Measurements from ENCODE around the gene ERO1A.

Gene ERO1A

DNA sequence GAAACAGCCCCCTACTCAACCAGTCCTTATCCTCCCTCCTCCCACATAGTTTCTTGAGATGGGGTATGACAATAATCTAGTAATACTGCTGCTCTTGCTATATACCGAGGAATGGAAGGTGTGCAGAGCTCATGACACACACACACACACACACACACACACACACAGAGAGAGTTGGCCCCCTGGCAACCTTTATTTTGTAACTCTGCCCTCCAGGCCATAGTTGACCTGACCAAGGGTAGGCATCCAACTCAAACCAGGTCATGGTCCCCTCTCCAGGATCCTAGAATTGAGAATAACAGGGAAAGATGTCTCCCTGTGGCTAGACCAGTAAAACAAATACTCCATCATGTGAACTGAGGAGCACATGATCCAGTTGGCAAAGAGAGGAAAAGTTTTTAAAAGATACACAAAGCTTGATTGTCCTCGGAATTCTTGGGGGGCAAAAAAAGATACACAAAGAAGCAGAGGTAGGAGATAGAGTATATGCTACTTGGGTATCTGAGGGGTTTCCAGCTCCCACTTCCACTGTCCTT lies 11.3 kb downstream of the ERO1A start:
- H3K4me3 ChIP-seq (ENCODE audit: low read length), result no peak overlapping the region
- no peak for TF ChIP-seq ZNF274 (IDR thresholded peaks at IDR 0.05; ENCODE audit: low read depth, low read length)

- no peak overlapping the region for H3K4me3 ChIP-seq (ENCODE audit: low read length)
- no peak for TF ChIP-seq ZNF274 (IDR thresholded peaks at IDR 0.05; ENCODE audit: low read depth, low read length)
Observed at GRCh38 chr14:52678591-52678990, 16.8 kb downstream of the ERO1A start.

GRCh38 chr14:52663850-52664249 lies 31.5 kb downstream of the ERO1A start:
- no peak for TF ChIP-seq ZNF274 (IDR thresholded peaks at IDR 0.05; ENCODE audit: low read depth, low read length)

GRCh38 chr14:52661314-52661713 lies 34.0 kb downstream of the ERO1A start:
- no peak for TF ChIP-seq ZNF274 (IDR thresholded peaks at IDR 0.05; ENCODE audit: low read depth, low read length)
- no peak overlapping the region for H3K4me3 ChIP-seq (ENCODE audit: low read length)

More at GRCh38 chr14:52663850-52664249, 31.5 kb downstream of the ERO1A start:
- H3K4me3 ChIP-seq (ENCODE audit: low read length), result no peak overlapping the region

GRCh38 chr14:52660832-52661231 lies 34.5 kb downstream of the ERO1A start:
- TF ChIP-seq ZNF274 (IDR thresholded peaks at IDR 0.05; ENCODE audit: low read depth, low read length), result no peak
- no peak overlapping the region for H3K4me3 ChIP-seq (ENCODE audit: low read length)

- TF ChIP-seq ZNF274 (IDR thresholded peaks at IDR 0.05; ENCODE audit: low read depth, low read length), result no peak
- H3K4me3 ChIP-seq (ENCODE audit: low read length), result no peak overlapping the region
Observed at GRCh38 chr14:52660325-52660724, 35.0 kb downstream of the ERO1A start.

DNA sequence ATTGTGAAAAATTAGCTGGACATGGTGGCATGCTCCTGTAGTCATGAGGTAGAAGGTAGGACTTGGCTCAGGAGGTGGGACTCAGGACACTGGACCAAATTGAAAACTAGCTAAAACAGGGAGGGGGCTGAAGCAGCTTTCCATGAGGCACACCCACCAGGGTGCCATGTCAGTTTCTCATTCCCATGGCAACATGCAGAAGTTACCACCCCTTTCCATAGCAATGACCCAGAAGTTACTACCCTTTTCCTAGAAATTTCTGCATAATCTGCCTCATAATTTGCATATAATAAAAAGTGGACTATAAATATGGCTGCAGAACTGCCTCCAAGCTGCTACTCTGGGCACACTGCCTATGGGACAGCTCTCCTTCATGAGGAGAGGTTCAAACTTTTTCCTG lies 38.5 kb downstream of the ERO1A start:
- no peak for TF ChIP-seq ZNF274 (IDR thresholded peaks at IDR 0.05; ENCODE audit: low read depth, low read length)
- H3K4me3 ChIP-seq (ENCODE audit: low read length), result no peak overlapping the region

DNA sequence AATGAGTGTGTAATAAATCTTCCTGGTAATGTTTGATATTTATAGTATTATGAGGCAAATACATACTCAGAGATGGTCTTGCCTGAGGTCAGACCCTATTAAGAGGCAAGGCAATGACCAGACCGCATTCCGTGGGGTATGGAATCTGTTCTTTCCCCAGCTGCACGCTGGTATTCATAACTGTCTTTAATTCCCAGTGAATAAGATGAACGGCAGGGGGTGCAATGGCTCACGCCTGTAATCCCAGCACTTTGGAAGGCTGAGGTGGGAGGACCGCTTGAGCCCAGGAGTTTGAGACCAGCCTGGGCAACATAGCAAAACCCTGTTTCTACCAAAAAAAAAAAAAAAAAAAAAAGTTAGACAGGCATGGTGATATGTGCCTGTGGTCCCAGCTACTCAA lies 44.6 kb downstream of the ERO1A start:
- TF ChIP-seq ZNF274 (IDR thresholded peaks at IDR 0.05; ENCODE audit: low read depth, low read length), result no peak
- H3K4me3 ChIP-seq (ENCODE audit: low read length), result no peak overlapping the region

DNA sequence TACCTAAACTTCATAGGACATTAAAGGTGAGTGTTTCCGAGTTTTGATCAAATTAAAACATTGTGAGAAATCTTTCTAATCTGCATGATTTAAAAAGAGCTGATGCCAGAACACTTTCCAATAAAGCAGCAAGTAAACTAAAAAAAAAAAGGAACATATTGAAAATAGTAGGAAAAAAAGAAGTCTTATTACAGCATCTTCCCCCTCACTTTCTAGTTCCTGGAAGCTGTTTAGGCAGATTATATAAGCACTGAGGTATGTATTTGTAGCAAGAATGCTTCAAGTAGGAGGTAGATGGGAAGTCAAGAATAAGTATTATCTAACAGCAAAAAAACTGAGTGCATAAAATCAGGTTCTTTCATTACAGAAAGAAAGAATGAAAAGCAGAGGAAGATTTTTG lies 45.8 kb downstream of the ERO1A start:
- no peak for TF ChIP-seq ZNF274 (IDR thresholded peaks at IDR 0.05; ENCODE audit: low read depth, low read length)

GRCh38 chr14:52641745-52642144 lies 53.6 kb downstream of the ERO1A start:
- no peak overlapping the region for H3K4me3 ChIP-seq (ENCODE audit: low read length)

More for the DNA sequence above, 45.8 kb downstream of the ERO1A start:
- no peak overlapping the region for H3K4me3 ChIP-seq (ENCODE audit: low read length)

DNA sequence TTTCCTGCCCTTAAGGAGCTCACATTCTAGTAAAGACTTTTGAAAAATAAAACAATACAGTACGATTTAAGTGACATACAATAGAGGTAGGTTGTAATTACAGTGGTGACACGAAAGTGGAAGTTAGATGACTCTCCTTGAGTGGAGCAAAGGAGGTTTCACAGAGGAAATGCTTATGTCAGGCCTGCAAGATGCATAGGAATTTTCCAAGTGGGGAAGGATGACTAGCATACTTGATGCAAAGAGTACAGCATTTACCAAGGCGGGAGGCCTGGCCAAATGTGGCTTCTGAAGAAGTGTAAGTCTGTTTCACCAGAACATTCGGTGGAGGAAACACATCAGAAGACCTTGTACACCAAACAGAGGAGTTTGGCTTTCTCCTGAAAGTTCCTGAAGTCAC lies 55.2 kb downstream of the ERO1A start:
- TF ChIP-seq ZNF274 (IDR thresholded peaks at IDR 0.05; ENCODE audit: low read depth, low read length), result no peak

More at GRCh38 chr14:52641745-52642144, 53.6 kb downstream of the ERO1A start:
- TF ChIP-seq ZNF274 (IDR thresholded peaks at IDR 0.05; ENCODE audit: low read depth, low read length), result no peak

DNA sequence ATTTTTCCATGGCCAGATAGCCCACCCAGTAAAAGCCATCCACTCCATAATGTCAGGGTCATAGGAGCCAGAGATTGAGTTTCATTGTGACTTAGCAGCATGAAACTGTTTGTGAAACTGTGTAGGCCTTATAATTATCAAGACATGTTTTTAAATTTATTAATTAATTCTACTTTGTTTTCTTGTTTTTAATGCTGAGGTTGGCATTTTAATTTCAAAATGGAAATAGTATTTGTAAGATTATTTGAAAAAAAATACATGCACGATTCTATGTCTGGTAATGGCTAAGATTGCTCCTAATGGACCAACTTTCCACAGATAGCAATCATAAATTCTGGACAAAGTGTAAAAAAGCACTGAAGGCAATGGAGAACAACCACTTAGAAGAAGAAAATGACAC lies 75.7 kb downstream of the ERO1A start:
- H3K4me3 ChIP-seq (ENCODE audit: low read length), result no peak overlapping the region
- no peak for TF ChIP-seq ZNF274 (IDR thresholded peaks at IDR 0.05; ENCODE audit: low read depth, low read length)

More for the DNA sequence above, 55.2 kb downstream of the ERO1A start:
- no peak overlapping the region for H3K4me3 ChIP-seq (ENCODE audit: low read length)

DNA sequence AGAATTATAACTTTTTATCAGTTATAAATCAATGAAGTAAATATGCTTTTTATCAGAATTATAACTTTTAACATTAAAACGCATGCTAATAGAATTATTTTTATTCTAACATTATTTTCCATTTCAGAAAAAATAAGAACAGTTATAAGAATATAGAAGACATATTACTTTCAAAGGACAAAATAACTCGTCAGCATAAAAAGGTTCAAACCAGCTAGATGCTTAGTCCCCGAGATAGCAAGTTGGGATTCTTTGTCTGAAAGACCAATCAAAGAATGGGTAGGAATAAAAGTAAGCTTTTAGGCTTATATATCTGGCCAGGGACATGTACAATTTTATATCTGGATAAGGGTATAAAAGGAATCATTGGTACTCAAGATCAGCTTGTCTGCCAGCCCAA lies 76.8 kb downstream of the ERO1A start:
- no peak for TF ChIP-seq ZNF274 (IDR thresholded peaks at IDR 0.05; ENCODE audit: low read depth, low read length)
- no peak overlapping the region for H3K4me3 ChIP-seq (ENCODE audit: low read length)

- no peak for TF ChIP-seq ZNF274 (IDR thresholded peaks at IDR 0.05; ENCODE audit: low read depth, low read length)
- H3K4me3 ChIP-seq (ENCODE audit: low read length), result no peak overlapping the region
Observed at GRCh38 chr14:52610187-52610586, 85.2 kb downstream of the ERO1A start.

DNA sequence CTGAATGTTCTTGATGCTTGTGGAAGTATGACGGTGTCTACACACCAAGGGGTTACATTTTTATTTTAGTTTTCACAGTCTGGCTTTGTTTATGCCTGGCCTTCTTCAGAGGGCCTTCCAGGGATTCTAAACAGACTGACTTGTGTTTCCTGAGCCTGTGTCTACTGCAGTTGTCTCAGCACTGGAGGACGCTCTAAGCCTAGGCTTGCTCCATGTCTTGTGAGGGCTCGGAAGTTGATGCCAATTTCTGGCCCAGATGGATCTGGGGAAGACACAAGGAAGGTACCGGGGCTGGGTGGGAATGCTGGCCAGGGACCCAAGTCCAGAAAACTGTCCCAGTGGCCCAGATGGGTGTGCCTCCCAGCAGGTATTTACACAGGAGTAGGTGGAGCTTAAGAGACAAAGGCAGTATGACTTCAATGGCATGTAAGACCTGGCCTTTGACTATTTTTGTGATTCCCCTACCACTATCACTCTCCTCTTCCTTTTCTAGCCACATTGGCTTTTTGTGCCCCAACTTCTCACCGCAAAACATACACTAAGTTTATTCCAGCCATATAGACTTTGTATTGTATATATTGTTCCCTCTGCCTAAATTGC lies 85.8 kb downstream of the ERO1A start:
- no peak for TF ChIP-seq ZNF274 (IDR thresholded peaks at IDR 0.05; ENCODE audit: low read depth, low read length)
- no peak overlapping the region for H3K4me3 ChIP-seq (ENCODE audit: low read length)

DNA sequence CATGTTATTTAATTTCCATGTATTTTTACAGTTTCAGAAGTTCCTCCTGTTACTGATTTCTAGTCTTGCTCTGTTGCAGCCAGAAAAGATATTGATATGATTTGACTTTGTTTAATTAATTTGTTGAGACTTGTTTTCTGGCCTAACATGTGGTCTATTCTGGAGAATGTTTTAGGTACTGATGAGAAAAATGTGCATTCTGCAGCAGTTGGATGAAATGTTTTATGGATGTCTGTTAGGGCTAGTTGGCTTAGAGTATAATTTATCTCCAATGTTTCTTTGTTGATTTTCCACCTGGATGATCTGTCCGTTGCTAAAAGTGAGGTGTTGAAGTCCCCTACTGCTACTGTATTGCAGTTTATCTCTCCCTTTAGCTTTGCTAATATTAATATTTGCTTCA lies 88.3 kb downstream of the ERO1A start:
- TF ChIP-seq ZNF274 (IDR thresholded peaks at IDR 0.05; ENCODE audit: low read depth, low read length), result no peak
- no peak overlapping the region for H3K4me3 ChIP-seq (ENCODE audit: low read length)

Data from GM08714 (cell line).